ENCODE results near the gene SLC28A1.
"Not testable (repeated sequence)": the region's sequence is repeated elsewhere in the genome, so short reads cannot be mapped to it uniquely, and the experiment has no call there.

SLC28A1 gene

GRCh38 chr15:84913360-84913723 is 28.9 kb downstream of the SLC28A1 start:
- DNase-seq, result no peak

GRCh38 chr15:84914351-84914750 is 29.9 kb downstream of the SLC28A1 start:
- no peak for DNase-seq

- DNase-seq, result no peak
Measured at GRCh38 chr15:84914909-84915605, 30.6 kb downstream of the SLC28A1 start.

GRCh38 chr15:84915606-84915958 is 31.1 kb downstream of the SLC28A1 start:
- DNase-seq, result no peak

- no peak for DNase-seq
Measured at GRCh38 chr15:84917452-84917851, 33.0 kb downstream of the SLC28A1 start.

GRCh38 chr15:84919106-84919667 is 34.7 kb downstream of the SLC28A1 start:
- DNase-seq, result no peak

- no peak for DNase-seq
Measured at GRCh38 chr15:84921121-84921520, 36.7 kb downstream of the SLC28A1 start.

- DNase-seq, result no peak
Measured at GRCh38 chr15:84922530-84922929, 38.1 kb downstream of the SLC28A1 start.

GRCh38 chr15:84924077-84924731 is 39.7 kb downstream of the SLC28A1 start:
- DNase-seq, result no peak

- DNase-seq, result not testable (repeated sequence)
Measured at GRCh38 chr15:84924821-84925569, 40.5 kb downstream of the SLC28A1 start.

GRCh38 chr15:84925906-84926305 is 41.4 kb downstream of the SLC28A1 start:
- DNase-seq, result no peak

GRCh38 chr15:84926491-84927230 is 42.2 kb downstream of the SLC28A1 start:
- DNase-seq, result no peak

GRCh38 chr15:84928843-84929168 is 44.3 kb downstream of the SLC28A1 start:
- no peak for DNase-seq

GRCh38 chr15:84929795-84930603 is 45.5 kb downstream of the SLC28A1 start:
- DNase-seq, result no peak

GRCh38 chr15:84934942-84935729 is 50.7 kb downstream of the SLC28A1 start:
- DNase-seq, result no peak

- DNase-seq, result no peak
Measured at GRCh38 chr15:84937144-84937543, 52.7 kb downstream of the SLC28A1 start.

GRCh38 chr15:84938726-84939125 is 54.3 kb downstream of the SLC28A1 start:
- no peak for DNase-seq

GRCh38 chr15:84940399-84940798 is 55.9 kb downstream of the SLC28A1 start:
- no peak for DNase-seq

GRCh38 chr15:84942456-84942855 is 58.0 kb downstream of the SLC28A1 start:
- DNase-seq, result no peak

- DNase-seq, result no peak
Measured at GRCh38 chr15:84944311-84944710, 59.8 kb downstream of the SLC28A1 start.

GRCh38 chr15:84944861-84945260 is 60.4 kb downstream of the SLC28A1 start:
- no peak for DNase-seq
